ENCODE results near the gene ARSI.

- TF ChIP-seq CTCF (IDR thresholded peaks at IDR 0.05) (no peak), EZH2 (IDR thresholded peaks at IDR 0.05) (no peak)
These were observed 14.3 kb downstream of the ARSI start for GRCh38 chr5:150288361-150288760.

Measured in neural progenitor cell (in vitro differentiated cells).